DOHH2 (cell line): ENCODE results near the gene ARHGEF4.

Source experiments
- H3F3A ChIP-seq: fragments of 200-600 bp; sonication (generic), shearing (Covaris generic); 2 replicates; pipeline ENCODE4 v1.6.0; 2016; ENCODE audit warnings: antibody characterized with exemption, mild to moderate bottlenecking; ENCODE audit not compliant: control insufficient read depth, insufficient read depth
- H3K27ac ChIP-seq: fragments of 200-600 bp; sonication (generic); 2 replicates; pipeline ENCODE4 v1.5.1; 2014; ENCODE audit warnings: low read depth, mild to moderate bottlenecking, low read length, moderate library complexity
- H3K27me3 ChIP-seq: fragments of 200-600 bp; sonication (generic); 2 replicates; pipeline ENCODE4 v1.6.1; 2014; ENCODE audit warnings: mild to moderate bottlenecking, low read length, mixed read lengths; ENCODE audit not compliant: control insufficient read depth
- H3K36me3 ChIP-seq: fragments of 200-600 bp; sonication (generic); 2 replicates; pipeline ENCODE4 v1.6.1; 2014; ENCODE audit warnings: mild to moderate bottlenecking, low read length, moderate library complexity, mixed read lengths; ENCODE audit not compliant: control insufficient read depth
- H3K4me1 ChIP-seq: fragments of 200-600 bp; sonication (generic); 2 replicates; pipeline ENCODE4 v1.6.1; 2014; ENCODE audit warnings: mild to moderate bottlenecking, low read length, mixed read lengths; ENCODE audit not compliant: control insufficient read depth
- H3K4me2 ChIP-seq: fragments of 200-600 bp; sonication (generic); 2 replicates; pipeline ENCODE4 v1.6.0; 2014; ENCODE audit warnings: mild to moderate bottlenecking, low read length, moderate library complexity
- H3K4me3 ChIP-seq: fragments of 200-600 bp; sonication (generic); 2 replicates; pipeline ENCODE4 v1.5.1; 2014; ENCODE audit warnings: mild to moderate bottlenecking, low read length, mixed read lengths
- H3K79me2 ChIP-seq: fragments of 200-600 bp; sonication (generic); 2 replicates; pipeline ENCODE4 v1.6.1; 2014; ENCODE audit warnings: mild to moderate bottlenecking, low read length, mixed read lengths; ENCODE audit not compliant: control insufficient read depth
- H3K9me2 ChIP-seq: fragments of 200-600 bp; sonication (generic); replicated peaks from 2 replicates; pipeline ENCODE4 v1.6.1; 2014; ENCODE audit warnings: mild to moderate bottlenecking, low read length, mixed read lengths; ENCODE audit not compliant: control insufficient read depth
- H3K9me3 ChIP-seq: fragments of 200-600 bp; sonication (generic); 2 replicates; pipeline ENCODE4 v1.6.1; 2014; ENCODE audit warnings: antibody characterized with exemption, low read length, mixed read lengths; ENCODE audit not compliant: control insufficient read depth, insufficient read depth
- H4K20me1 ChIP-seq: fragments of 200-600 bp; sonication (generic); 2 replicates; pipeline ENCODE4 v1.6.0; 2014; ENCODE audit warnings: low read depth, mild to moderate bottlenecking, antibody characterized with exemption, low read length, moderate library complexity; ENCODE audit not compliant: control insufficient read depth, insufficient read depth
- CTCF ChIP-seq: fragments of 200-600 bp; sonication (generic); IDR thresholded peaks from one replicate; pipeline ENCODE4 v1.5.1; 2014; ENCODE audit warnings: antibody characterized with exemption, mild to moderate bottlenecking, low read depth, low read length; ENCODE audit not compliant: poor library complexity, severe bottlenecking
- EZH2phosphoT487 ChIP-seq: fragments of 200-600 bp; sonication (generic); IDR thresholded peaks from 2 replicates; pipeline ENCODE4 v1.6.1; 2017; ENCODE audit warnings: borderline replicate concordance, mild to moderate bottlenecking, antibody characterized with exemption, low read length, moderate library complexity, mixed read lengths

Gene ARHGEF4, protein sequence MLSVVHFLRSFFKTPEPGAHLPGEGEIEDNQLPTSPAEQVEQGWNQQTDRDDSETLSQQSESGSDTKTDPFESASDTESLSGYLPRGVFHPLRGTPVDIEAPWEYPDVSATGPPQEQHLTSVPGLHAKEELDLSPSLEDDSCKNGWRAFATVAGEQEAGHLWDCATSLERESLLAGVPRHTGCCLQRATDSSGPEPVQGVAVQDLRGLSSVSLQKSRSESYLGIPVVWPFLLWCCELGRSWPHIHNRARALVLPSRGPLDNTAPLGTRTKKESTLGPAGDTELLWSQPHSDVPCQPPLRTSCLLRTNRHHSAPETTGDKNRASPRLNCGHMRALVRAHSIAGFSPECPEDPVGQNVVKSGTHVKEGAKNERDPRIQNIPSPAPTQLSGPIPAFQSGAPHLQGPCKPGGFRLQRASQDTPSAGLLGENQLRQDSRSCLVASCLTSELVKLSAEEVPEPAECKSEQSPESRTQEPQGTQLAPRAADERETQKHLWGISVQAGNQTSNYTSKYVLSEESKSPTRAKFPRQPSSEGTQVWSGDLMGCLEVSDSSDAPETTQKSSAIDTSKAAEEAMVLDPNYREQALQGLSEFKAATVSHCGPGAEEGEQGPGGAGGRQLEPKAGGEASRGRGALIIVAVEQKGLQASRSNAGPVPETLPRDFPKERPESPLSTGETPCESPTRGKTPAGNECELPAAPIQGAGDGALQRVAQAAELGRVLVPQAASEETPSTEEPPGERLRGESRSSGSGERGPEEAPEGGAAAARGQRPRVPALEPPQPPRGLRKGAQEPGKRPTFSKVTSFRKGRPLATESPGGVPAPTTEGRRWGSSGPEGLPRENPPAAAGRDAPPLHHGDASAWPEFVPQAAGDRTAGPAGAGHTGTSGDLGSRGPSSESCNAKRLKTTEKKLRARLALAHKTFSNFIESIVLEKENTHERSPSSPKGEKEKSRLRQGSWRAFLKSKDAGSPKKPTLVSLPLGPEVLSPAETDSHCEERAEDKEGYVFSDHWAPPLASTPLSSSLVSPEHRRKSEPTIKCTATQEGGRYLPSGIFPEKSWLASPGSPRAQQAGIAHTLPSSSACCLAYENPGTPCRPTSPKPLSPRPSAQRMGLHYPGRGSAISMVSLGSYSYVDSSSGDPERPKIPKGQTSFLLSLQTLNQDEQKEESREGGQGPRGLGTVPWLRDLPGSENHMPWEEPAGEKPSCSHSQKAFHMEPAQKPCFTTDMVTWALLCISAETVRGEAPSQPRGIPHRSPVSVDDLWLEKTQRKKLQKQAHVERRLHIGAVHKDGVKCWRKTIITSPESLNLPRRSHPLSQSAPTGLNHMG (N-terminal part only)

GRCh38 chr2:130836501-130837174 lies at the start of gene ARHGEF4:
ARHGEF4 (plus strand) TSS chr2:130836914; CDS start chr2:130836954, 40 bp downstream.
- TF ChIP-seq EZH2phosphoT487, result no peak
- no peak for TF ChIP-seq CTCF
- peaks cover 9% of the 10 kb centered on the region for H3K4me1 ChIP-seq
- H3K27ac ChIP-seq, result no peak within 1 kb of the TSS
- no peaks in the 10 kb centered on the region for H3K27me3 ChIP-seq
- H3K4me3 ChIP-seq, result no peak within 1 kb of the TSS
- H3K4me2 ChIP-seq, result no peak within 1 kb of the TSS; the same call in 1 of the 2 replicates
- H3K79me2 ChIP-seq, result no peaks in the 10 kb centered on the region
- no peaks in the 10 kb centered on the region for H3K9me2 ChIP-seq
- H3K9me3 ChIP-seq, result no peaks in the 10 kb centered on the region
- H3K36me3 ChIP-seq, result no peaks in the 10 kb centered on the region
- H4K20me1 ChIP-seq, result no peaks in the 10 kb centered on the region
- H3F3A ChIP-seq, result no peaks in the 10 kb centered on the region

DNA sequence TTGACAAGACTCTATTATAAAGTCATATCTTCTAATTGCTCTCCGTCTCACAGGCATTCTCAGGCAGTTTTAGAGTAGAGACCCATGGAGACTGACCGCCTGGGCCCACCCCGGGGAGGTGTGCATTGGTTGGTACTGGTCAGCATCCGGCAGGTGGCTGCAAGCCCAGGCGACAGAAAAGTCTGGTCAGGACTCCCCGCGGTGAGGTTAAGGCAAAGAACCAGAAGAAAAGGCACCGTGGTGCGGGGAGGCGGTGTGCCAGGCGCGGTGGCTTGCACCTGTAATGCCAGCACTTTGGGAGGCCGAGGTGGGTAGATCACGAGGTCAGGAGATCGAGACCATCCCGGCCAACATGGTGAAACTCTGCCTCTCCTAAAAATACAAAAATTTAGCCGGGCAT lies 48.9 kb upstream of the ARHGEF4 start:
- Histone ChIP-seq H3K4me3 (no peak overlapping the region), H3K36me3 (no peaks in the 10 kb centered on the region), H3K27ac (no peak overlapping the region), H3K27me3 (peaks cover 4% of the 10 kb centered on the region; the same call in 1 of the 2 replicates), H3K9me3 (no peaks in the 10 kb centered on the region), H4K20me1 (no peaks in the 10 kb centered on the region), H3K4me1 (no peaks in the 10 kb centered on the region), H3F3A (no peaks in the 10 kb centered on the region), H3K9me2 (no peaks in the 10 kb centered on the region), H3K79me2 (no peaks in the 10 kb centered on the region), H3K4me2 (no peak overlapping the region)
- TF ChIP-seq EZH2phosphoT487 (no peak), CTCF (no peak)

GRCh38 chr2:130790312-130790711 lies 46.4 kb upstream of the ARHGEF4 start:
- no peak overlapping the region for H3K27ac ChIP-seq
- no peak overlapping the region for H3K4me2 ChIP-seq
- H3K79me2 ChIP-seq, result no peaks in the 10 kb centered on the region
- no peaks in the 10 kb centered on the region for H3K9me3 ChIP-seq
- no peaks in the 10 kb centered on the region for H4K20me1 ChIP-seq
- no peak for TF ChIP-seq CTCF
- no peak for TF ChIP-seq EZH2phosphoT487
- peaks cover 4% of the 10 kb centered on the region; the same call in 1 of the 2 replicates for H3K27me3 ChIP-seq
- no peak overlapping the region for H3K4me3 ChIP-seq
- H3F3A ChIP-seq, result no peaks in the 10 kb centered on the region
- no peaks in the 10 kb centered on the region for H3K4me1 ChIP-seq
- H3K9me2 ChIP-seq, result no peaks in the 10 kb centered on the region
- H3K36me3 ChIP-seq, result no peaks in the 10 kb centered on the region
